HG03045 (cell line): ENCODE measurements around the gene ZNF281.
A peak's percentile ranks its signal among the peaks of the same experiment; 100 is the strongest.
"Not testable (repeated sequence)": the region's sequence is repeated elsewhere in the genome, so short reads cannot be mapped to it uniquely, and the experiment has no call there.

Experiments used
- ATAC-seq: cut with Tn5 transposase; IDR thresholded peaks from one replicate; pipeline ENCODE4 v1.9.1; 2021; ENCODE audit warnings: mild to moderate bottlenecking, moderate library complexity; ENCODE audit not compliant: unreplicated experiment

ZNF281 gene, protein sequence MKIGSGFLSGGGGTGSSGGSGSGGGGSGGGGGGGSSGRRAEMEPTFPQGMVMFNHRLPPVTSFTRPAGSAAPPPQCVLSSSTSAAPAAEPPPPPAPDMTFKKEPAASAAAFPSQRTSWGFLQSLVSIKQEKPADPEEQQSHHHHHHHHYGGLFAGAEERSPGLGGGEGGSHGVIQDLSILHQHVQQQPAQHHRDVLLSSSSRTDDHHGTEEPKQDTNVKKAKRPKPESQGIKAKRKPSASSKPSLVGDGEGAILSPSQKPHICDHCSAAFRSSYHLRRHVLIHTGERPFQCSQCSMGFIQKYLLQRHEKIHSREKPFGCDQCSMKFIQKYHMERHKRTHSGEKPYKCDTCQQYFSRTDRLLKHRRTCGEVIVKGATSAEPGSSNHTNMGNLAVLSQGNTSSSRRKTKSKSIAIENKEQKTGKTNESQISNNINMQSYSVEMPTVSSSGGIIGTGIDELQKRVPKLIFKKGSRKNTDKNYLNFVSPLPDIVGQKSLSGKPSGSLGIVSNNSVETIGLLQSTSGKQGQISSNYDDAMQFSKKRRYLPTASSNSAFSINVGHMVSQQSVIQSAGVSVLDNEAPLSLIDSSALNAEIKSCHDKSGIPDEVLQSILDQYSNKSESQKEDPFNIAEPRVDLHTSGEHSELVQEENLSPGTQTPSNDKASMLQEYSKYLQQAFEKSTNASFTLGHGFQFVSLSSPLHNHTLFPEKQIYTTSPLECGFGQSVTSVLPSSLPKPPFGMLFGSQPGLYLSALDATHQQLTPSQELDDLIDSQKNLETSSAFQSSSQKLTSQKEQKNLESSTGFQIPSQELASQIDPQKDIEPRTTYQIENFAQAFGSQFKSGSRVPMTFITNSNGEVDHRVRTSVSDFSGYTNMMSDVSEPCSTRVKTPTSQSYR

DNA sequence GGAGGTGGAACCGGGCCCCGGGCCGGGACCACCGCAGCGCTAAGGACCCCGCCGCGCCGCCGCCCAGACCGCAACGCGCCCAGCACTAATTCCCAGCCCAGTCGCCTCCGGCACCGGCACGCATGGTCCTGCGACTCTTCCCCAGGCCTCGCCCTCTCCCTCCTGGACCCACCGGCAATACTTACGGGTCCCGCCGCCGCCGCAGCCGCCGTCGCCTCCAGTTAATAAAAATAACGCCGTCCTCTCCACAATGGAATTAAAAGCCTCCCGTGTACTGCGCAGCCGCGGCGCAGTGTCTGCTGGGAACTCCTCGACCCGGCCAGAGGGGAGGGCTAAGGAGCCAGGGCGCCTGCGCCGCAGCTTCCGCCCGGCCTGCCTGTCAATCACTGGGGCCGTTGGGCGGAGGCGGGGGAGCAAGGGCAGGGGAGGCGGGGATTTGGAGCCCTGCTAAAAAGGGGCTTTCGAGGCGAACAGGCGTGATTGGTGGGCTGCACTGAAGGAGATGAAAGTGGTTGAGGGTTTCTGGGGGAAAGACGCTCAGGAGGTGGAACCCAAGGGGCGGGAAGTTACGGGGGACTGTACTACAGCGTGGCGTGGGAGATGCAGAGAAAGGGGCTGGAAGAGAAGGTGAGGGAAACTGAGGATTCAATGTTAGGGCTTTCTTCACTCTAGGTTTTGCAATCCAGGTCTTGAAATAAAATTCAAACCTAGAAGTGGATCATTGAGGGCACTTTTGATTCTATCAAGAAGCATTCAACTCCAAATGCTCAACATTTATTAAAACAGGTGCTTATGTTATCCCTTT lies at the start of gene ZNF281:
Gene ZNF281, minus strand, starts transcription at position 276 of the 805 bp plus-strand sequence. CDS start 331 bp downstream, outside the sequence.
- peak; percentile 97 for ATAC-seq

DNA sequence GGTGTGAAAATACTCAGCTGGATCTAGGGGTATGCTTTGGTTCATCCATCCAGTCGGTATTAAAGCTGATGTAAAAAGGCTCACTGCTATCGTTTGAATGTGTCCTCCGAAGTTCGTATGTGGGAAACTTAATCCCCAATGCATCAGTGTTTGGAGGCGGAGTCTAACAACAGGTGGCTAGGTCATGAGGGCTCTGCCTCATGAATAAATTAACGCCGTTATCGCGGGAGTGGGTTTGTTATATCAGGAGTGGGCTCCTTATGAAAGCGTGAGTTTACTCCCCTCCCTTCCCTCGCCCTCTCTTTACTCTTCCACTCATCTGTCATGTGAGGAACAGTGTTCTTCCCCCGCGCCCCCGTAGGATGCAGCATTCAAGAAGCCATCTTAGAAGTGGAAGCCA lies 48.9 kb upstream of the ZNF281 start:
- no peak for ATAC-seq

DNA sequence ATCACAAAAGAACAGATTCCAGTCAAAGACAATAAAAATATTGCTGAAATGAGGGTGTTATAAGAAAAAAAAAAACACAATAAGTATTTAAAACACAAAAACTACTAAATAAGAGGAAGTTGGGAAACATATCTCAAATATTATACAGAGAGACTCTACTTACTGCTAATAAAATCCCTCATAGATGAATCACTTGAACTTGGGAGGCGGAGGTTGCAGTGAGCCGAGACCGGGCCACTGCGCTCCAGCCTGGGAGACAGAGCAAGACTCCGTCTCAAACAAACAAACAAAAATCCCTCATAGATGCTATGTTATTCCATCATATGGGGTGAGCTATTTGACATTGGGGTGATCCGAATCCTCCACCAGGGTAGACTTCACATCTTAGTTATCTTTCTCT lies 48.0 kb upstream of the ZNF281 start:
- ATAC-seq, result no peak

DNA sequence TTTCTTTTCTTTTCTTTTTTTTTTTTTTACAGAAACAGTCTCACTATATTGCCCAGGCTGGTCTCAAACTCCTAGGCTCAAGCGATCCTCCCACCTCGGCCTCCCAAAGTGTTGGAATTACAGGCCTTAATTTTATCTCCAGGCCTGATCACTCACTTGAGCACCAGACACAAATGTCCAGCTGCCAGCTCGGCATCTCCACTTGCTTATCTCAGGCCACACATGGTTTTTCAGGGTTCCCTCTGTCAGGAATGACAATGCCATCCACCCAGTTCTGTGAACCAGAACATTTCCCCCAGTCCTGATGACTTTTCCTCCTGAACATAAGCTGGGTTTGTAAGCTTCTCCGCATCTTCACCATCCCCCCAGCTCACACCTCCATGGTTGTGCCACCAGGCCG lies 44.6 kb upstream of the ZNF281 start:
- ATAC-seq, result no peak

DNA sequence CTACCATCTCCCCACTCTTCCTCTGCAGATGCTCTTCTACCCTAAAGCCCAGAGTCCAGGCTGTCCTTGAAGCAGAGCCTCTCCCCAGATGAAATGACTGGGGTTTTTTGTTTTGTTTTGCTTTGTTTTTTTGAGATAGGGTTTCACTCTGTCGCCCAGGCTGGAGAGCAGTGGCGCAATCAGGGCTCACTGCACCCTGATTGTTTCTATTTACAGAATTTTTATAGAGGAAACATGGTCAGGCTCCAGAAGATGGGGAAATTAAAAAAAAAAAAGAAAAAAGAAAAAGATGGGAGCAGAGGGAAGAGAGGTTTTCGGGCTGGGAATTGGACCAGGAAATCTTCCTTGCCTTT lies 43.7 kb upstream of the ZNF281 start:
- no peak for ATAC-seq

DNA sequence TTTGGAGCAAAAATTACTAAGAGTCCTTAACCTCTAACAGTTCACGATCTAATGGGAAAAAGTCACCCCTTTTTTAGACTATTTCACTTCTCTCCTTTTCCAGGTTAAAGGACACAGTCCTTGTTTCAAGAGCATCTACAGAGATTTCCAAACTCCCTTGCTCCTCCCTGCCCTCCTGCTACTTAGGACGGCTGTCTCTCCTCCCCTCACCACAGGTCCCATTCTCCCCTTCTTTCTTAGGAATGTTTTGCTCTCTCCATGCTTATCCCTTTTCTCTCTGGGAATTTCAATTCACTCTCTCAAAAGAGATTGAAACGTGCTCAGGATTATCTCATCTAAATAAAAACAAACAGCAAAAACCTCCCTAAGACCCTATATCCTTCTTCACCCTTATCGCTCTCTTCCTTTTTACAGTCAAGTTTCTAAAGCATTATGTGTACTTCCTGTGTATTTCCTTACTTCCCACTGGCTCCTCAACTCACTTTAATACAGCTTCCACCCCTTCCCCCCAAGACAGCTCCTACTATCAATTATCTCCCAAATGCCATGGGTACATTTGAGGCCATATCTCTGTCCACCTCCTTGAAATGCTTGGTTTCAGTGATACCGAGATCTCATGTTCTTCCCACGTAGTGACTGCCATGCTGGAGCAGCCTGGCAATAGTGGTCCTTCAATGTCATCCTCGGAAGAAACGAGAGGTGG lies 43.2 kb upstream of the ZNF281 start:
- no peak for ATAC-seq

DNA sequence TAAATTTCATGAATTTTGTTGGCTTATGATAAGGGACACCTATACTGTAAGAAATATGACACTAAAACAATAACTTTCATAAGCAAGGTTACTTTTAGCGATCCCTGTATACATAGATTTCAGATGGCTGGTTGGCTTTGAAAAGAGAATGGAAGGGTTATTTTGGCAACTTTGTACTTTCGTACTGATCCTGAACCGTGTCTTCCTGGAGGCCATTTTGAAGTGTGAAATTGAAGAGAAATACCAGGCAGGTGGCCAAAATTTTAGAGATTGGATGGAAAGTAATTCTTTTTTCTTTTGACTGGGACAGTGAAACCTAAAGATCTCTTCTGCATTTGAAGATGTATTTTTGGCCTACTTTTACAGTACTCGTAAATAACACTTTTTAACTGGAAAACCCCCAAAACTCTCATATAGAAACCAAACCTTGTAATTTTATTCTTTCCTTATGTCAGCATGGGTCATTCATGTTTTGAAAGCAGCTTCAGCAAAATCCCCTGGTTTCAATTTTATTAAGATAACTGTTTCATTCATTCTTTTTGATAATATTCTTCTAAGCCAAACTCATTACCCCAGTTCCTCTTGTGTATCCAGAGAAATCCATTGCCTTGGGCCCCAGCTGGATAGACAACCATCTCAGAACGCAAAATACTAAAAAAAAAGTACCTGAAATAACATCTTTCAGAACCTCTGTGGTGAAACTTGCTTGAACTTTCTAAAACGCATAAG lies 38.4 kb upstream of the ZNF281 start:
- peak; percentile 88 for ATAC-seq

DNA sequence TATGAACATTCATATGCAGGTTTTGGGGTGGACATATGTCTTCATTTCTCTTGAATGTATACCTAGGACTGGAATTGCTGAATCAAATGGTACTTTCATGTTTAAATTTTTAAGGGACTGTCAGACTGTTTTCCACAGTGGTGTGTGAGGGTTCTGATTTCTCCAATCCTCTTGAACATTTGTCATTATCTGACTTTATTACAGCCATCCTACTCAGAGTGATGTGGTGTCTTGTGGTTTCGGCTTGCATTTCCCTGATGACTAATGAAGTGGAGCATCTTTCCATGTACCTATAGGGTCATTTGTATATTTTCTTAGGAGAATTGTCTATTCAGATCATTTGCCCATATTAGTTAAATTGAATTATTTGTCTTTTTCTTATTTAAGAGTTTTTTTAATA lies 35.4 kb upstream of the ZNF281 start:
- ATAC-seq, result no peak

DNA sequence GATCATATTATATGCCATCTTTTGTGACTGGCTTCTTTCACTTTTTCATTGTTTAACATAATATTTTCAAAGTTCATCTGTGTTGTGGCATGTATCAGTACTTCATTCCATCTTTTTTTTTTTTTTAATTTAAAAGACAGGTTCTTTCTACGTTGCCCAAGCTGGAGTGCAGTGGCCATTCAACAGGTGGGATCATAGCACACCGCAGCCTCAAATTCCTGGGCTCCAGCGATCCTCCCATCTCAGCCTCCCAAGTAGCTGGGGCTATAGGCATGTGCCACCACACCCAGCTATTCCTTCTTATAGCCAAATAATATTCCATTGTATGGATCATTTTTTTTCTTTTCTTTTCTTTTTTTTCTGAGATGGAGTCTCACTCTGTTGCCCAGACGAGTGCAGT lies 34.6 kb upstream of the ZNF281 start:
- ATAC-seq, result no peak

DNA sequence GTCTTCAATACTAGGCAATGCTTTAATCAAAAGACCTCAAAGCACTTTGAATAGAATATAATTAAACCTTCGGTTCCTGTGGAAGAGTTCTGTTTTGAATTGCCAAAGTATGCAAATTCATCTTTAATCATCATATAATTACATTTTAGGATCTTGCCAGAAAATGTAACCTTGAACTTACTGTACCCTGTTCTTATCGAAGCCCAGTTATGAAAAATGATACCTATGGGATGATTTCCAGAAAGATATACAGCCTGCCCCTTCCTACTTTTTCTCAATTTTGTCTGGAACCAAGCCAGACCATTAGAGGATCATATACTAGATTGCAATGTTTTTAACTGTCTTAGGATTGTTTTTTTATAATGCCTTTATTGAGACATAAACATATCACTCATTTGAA lies 34.0 kb upstream of the ZNF281 start:
- no peak for ATAC-seq

DNA sequence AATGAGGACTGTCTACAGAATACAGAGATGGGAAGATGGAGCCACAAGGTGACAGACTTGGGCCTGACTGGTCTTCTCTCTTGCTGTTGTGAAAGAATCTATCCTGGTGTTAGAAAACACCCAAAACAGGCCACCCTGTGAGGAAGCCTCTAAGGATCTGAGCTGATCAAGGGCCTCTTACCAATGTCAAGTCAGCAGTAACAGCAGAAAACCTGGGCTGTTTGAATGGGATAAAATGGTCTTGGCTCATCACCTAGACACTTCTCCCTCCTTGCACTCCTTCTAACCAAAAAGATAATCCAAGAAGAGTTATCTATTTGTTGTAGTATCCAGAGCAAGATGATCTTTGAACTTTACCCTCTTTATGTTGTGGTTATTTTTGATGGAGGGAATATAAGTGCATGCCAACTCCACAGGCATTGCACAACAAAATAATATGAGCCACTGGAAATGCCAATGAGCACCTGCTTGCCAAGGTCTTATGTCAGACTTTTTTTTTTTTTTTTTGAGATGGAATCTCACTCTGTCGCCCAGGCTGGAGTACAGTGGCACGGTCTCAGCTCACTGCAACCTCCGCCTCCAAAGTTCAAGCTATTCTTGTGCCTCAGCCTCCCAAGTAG lies 32.8 kb upstream of the ZNF281 start:
- ATAC-seq, result no peak

DNA sequence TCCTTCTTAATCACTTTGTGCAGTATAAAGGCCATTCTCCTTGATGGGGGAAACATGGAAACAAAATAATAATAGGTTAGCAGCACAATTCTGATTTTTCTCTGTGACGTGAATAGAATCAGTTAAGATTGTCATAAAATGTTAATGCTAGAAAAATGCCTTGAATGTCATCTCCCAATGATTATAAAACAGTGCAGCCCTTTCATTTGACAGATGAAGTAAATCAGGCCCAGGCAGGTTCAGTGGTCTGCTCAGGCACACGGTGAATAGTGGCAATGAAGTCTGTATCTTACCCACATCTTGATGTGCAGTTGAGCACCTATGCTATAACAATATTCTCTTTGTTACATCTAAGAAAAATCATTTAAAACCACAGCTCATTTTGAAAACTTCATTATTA lies 32.2 kb upstream of the ZNF281 start:
- ATAC-seq, result no peak

DNA sequence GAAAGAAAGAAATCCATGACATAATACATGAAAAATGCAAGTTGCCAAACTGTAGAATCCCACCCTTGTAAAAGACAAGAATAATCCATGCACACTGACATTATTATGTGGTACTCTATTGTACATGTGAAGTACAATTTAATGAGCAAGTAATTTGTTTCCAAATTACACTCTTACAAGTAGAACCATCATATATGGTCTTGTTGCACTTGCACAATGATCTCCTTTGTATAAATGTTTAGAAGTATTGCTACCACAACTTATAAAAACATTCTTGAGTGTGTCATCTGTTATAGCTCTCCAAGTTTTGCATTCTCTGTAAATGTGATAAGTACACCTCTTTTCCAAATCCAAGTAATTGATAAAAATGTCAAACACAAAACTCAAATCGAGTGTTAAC lies 29.1 kb upstream of the ZNF281 start:
- ATAC-seq, result no peak

DNA sequence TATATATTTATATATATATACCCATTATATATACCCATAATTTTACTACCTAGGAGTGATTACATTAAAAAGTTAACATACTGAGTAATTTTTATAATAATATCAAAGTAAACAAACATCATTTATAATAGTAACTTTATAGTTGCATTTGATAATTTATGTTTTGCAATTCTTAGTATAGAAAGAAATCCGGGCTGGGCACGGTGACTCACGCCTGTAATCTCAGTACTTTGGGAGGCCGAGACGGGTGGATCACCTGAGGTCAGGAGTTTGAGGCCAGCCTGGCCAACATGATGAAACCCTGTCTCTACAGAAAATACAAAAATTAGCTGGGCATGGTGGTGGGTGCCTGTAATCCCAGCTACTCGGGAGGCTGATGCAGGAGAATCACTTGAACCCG lies 28.6 kb upstream of the ZNF281 start:
- not testable (repeated sequence) for ATAC-seq

DNA sequence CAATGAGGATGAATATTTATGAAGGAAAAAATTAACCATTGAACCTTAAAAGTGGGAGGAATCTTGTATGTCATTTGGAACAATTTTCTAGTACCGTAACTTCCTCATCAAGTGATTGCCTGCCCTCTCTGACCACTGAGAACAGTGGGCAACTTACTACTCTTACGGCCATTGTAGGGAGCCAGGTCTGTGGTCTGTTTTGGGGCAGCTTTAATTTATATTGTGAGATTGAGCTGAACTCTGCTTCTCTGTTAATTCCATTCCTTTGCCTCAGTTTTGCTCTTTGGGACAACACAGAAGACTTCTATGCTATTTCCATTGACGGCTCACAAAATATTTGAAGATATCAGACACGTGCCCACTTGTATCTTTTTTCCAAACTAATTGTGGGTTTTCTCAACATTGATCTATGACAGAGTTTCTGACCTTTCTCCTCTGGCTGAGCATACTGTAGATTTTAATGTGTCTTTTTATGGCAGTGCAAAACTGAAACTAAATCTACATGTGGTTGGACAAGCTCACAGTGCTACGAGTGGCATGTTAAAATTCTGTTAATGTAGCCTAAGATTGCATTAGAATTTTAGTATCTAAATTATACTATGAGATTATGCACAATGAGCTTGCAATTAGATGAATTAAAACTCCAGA lies 27.8 kb upstream of the ZNF281 start:
- ATAC-seq, result peak; percentile 66

DNA sequence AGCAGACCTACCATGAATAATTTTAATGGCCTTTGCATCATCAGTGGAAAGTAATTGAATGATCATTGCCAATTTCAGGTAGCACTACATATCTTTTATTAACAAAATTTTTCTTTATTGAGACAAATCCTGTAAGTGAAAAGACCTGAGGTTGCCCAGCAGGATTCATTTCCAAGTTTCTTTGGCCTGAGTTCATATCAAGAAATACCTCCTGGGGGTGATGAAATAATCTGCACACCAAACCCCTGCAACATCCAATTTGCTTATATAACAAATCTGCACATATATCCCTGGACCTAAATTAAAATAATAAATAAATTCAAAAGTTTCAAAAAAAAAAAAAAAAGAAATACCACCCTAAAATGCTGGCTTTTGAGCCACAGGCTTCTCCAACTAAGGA lies 27.3 kb upstream of the ZNF281 start:
- no peak for ATAC-seq

DNA sequence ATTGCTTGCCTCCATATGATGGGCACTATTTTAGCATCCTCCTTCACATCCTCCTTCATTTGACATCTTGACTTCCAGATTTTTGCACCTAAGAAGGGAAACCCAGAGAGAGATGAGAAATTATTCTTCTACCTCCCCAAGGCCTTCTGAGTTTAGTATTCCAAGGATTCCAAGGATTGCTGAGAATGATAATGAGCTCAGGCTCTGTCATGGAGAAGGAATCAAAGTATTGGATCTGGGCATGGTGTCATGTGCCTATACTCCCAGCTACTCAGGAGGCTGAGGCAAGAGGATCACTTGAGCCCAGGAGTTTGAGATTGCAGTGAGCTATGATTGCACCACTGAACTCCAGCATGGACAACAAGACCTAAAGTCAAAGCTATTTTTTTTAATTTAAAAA lies 26.6 kb upstream of the ZNF281 start:
- ATAC-seq, result no peak

DNA sequence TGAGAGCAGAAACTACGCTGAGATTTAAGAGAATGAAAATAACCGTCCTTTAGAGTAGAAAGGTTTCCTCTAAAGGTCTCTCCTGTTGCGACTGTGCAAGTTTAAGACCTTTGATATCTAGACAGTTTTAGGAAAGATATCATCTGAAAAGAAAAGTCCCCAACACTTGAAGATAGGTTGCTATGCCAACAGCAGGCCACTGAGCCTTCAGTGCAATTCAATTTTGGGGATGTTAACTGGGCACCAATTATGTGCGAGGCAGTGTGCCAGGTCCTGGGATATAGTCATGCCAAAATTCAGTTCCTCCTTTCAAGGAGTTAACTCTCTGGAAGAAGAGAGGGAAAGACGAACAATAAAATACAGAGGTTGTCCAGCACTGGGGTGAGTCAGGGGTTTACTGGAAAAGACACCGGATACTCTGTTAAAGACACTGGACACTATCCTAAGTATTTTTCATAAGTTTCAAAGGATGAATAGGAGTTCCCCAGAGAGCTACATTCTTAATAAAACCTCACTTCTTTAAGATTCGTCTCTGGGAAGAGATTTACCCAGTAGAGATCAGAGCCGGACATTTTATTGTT lies 25.5 kb upstream of the ZNF281 start:
- ATAC-seq, result no peak

DNA sequence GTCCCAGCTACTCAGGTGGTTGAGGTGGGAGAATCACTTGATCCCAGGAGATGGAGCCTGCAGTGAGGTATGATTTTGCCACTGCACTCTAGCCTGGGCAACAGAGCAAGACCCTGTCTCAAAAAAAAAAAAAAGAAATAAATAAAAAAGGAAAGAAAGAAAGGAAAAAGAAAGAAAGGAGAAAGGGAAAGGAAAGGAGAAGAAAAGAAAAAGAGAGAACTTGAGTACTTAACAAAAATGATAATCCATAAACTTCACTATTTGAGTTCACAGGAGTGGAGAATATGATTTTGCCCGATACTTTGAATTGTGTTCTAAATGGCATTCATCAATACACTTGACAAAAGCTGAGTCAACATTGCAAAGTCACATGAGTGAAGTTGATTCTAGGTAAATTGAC lies 23.8 kb upstream of the ZNF281 start:
- no peak for ATAC-seq
